ENCODE data around the gene TMEM132D. TPM values are rescaled to one million over a fixed set of nuclear protein-coding genes. Genes with fewer than 3 reads are reported as not detected.

The TMEM132D gene
- total RNA-seq, 1 experiment from 2014 or later: 1.4 TPM

GRCh38 chr12:129706716-129707115 lies 197.1 kb downstream of the TMEM132D start (continued):
- TF ChIP-seq HMGXB4 (CRISPR knock-in tag; IDR thresholded peaks at IDR 0.05) (no peak), ZNF121 (CRISPR knock-in tag; IDR thresholded peaks at IDR 0.05) (no peak), ZNF396 (CRISPR knock-in tag; IDR thresholded peaks at IDR 0.05; ENCODE audit: borderline replicate concordance) (no peak), RELA (CRISPR knock-in tag; IDR thresholded peaks at IDR 0.05; ENCODE audit: borderline replicate concordance) (no peak), TP53 (CRISPR knock-in tag; IDR thresholded peaks at IDR 0.05) (no peak), ESRRA (CRISPR knock-in tag; IDR thresholded peaks at IDR 0.05; ENCODE audit: borderline replicate concordance) (no peak), FOXP4 (CRISPR knock-in tag; IDR thresholded peaks at IDR 0.05) (no peak)

- CTCF ChIA-PET: no interaction called here
- Mint-ChIP-seq H3K36me3 (peaks cover 61% of the 10 kb centered on the region), H3K27me3 (ENCODE audit: low read depth) (peaks cover 7% of the 10 kb centered on the region; the same call in 1 of the 2 replicates), H3K9me3 (peaks cover 75% of the 10 kb centered on the region), H3K4me1 (no peaks in the 10 kb centered on the region), H3K27ac (no peak overlapping the region), H3K4me3 (no peak overlapping the region)
- POLR2A ChIA-PET: no interaction called here
- DNase-seq (ENCODE audit: low spot score) (no peak), ATAC-seq (no peak)
- TF ChIP-seq E2F1 (CRISPR knock-in tag; IDR thresholded peaks at IDR 0.05) (no peak), CTCF (IDR thresholded peaks at IDR 0.05) (no peak), ETV6 (CRISPR knock-in tag; IDR thresholded peaks at IDR 0.05) (no peak), EMX1 (CRISPR knock-in tag; IDR thresholded peaks at IDR 0.05) (no peak), KAT7 (CRISPR knock-in tag; IDR thresholded peaks at IDR 0.05; ENCODE audit: borderline replicate concordance) (no peak), FOXP4 (CRISPR knock-in tag; IDR thresholded peaks at IDR 0.05) (no peak), JAZF1 (CRISPR knock-in tag; IDR thresholded peaks at IDR 0.05) (no peak)
Measured at GRCh38 chr12:129704232-129704830, 199.5 kb downstream of the TMEM132D start.

- peaks cover 63% of the 10 kb centered on the region for H3K36me3 Mint-ChIP-seq
- H3K4me1 Mint-ChIP-seq: no peaks in the 10 kb centered on the region
- no peak overlapping the region for H3K27ac Mint-ChIP-seq
- H3K4me3 Mint-ChIP-seq: no peak overlapping the region
- peaks cover 70% of the 10 kb centered on the region for H3K9me3 Mint-ChIP-seq
- ChIA-PET CTCF (no interaction called here), POLR2A (no interaction called here)
- H3K27me3 Mint-ChIP-seq (ENCODE audit: low read depth): peaks cover 5% of the 10 kb centered on the region
- DNase-seq (ENCODE audit: low spot score): no peak
- no peak for TF ChIP-seq ZNF263 (CRISPR knock-in tag; IDR thresholded peaks at IDR 0.05; ENCODE audit: low read depth)
- TF ChIP-seq ZNF512 (CRISPR knock-in tag; IDR thresholded peaks at IDR 0.05; ENCODE audit: borderline replicate concordance): no peak
- TF ChIP-seq SOX15 (CRISPR knock-in tag; IDR thresholded peaks at IDR 0.05): no peak
- no peak for TF ChIP-seq TEAD4 (CRISPR knock-in tag; IDR thresholded peaks at IDR 0.05)
- TF ChIP-seq ZNF232 (CRISPR knock-in tag; IDR thresholded peaks at IDR 0.05): no peak
- no peak for ATAC-seq
Measured at GRCh38 chr12:129701631-129702101, 202.2 kb downstream of the TMEM132D start.

Measured in WTC11 (cell line).